HCT116 (cell line): ENCODE data around the gene ZNF438. TPM values are rescaled to one million over a fixed set of nuclear protein-coding genes. Genes with fewer than 3 reads are reported as not detected.

Experiments
- ATAC-seq: fragments of 200-7000 bp; cut with Tn5 transposase; 2 replicates; pipeline ENCODE4 v1.9.1; 2020; ENCODE audit warnings: mild to moderate bottlenecking, moderate library complexity
- BruUV-seq: library from RNA; stranded (reverse); fragments of 400-500 nt; replicated peaks from 2 replicates; lab custom pipeline; 2021; lab: Mats Ljungman, UMichigan
- CTCF ChIA-PET: fragments of 300-600 bp; sonication (Branson Sonifier 250); formaldehyde crosslinking; loops from one replicate; lab custom pipeline; 2021; ENCODE audit warnings: antibody characterized with exemption; lab: Charles Lee
- POLR2A ChIA-PET: fragments of 300-600, 350-600 bp; sonication (Branson Sonifier 250); formaldehyde crosslinking; loops from one replicate; lab custom pipeline; 2021; ENCODE audit warnings: antibody characterized with exemption; lab: Charles Lee
- RAD21 ChIA-PET, 2 experiments: fragments of 300-600 bp; sonication (Branson Sonifier 250); formaldehyde crosslinking; loops; one replicate each; lab custom pipeline; 2023; ENCODE audit warnings: low total read pairs in 2 of 2; ENCODE audit not compliant: uncharacterized antibody in 2 of 2, unreplicated experiment in 2 of 2, low non-redundant PET in 1 of 2; lab: Charles Lee
- DNase-seq: peaks from one replicate; pipeline ENCODE4 v3.0.0-alpha.2; 2010; ENCODE audit warnings: low read depth, low spot score
- H2AFZ ChIP-seq: fragments of 200-600 bp; shearing (Covaris generic), sonication (generic); 2 replicates; pipeline ENCODE4 v1.6.1; 2017; ENCODE audit warnings: low read depth, mixed run types, mixed read lengths, antibody characterized with exemption, low read length; ENCODE audit not compliant: poor library complexity, severe bottlenecking
- H3K27ac ChIP-seq: 2 replicates; pipeline ENCODE4 v1.5.1; 2012; ENCODE audit warnings: low read depth, low read length
- H3K27me3 ChIP-seq: fragments of 200-600 bp; sonication (generic); 2 replicates; pipeline ENCODE4 v1.6.1; 2016; ENCODE audit warnings: mixed run types, low read length, mixed read lengths; ENCODE audit not compliant: insufficient read depth
- H3K36me3 ChIP-seq, 2 experiments: fragments of 200-500 bp in 1 of 2; fragments of 200-600 bp in 1 of 2; sonication (Bioruptor generic) in 1 of 2; sonication (generic) in 1 of 2; 2 replicates each; pipeline versions ENCODE4 v1.5.1 to v1.6.1; 2014 to 2016; ENCODE audit warnings: low read length in 2 of 2, inconsistent platforms in 1 of 2, mixed read lengths in 1 of 2, mixed run types in 1 of 2; ENCODE audit not compliant: insufficient read depth in 2 of 2, control insufficient read depth in 1 of 2
- H3K4me1 ChIP-seq, 2 experiments: fragments of 200-600 bp in 1 of 2; sonication (generic) in 1 of 2; 2 replicates each; pipeline versions ENCODE4 v1.5.1 to v1.6.1; 2012 to 2017; ENCODE audit warnings: low read length in 2 of 2, inconsistent platforms in 1 of 2, mild to moderate bottlenecking in 1 of 2, mixed read lengths in 1 of 2, mixed run types in 1 of 2, moderate library complexity in 1 of 2; ENCODE audit not compliant: insufficient read depth in 2 of 2, control insufficient read depth in 1 of 2
- H3K4me2 ChIP-seq: fragments of 200-600 bp; sonication (generic); 2 replicates; pipeline ENCODE4 v1.6.1; 2017; ENCODE audit warnings: mixed run types, low read length, mixed read lengths
- H3K4me3 ChIP-seq, 2 experiments: fragments of 200-600 bp in 1 of 2; sonication (generic) in 1 of 2; replicated peaks in 1 of 2; 2 replicates each; pipeline ENCODE4 v1.5.1; 2011 to 2016; ENCODE audit warnings: low read length in 2 of 2, control low read depth in 1 of 2, low read depth in 1 of 2, mild to moderate bottlenecking in 1 of 2, mixed read lengths in 1 of 2, mixed run types in 1 of 2
- H3K79me2 ChIP-seq: fragments of 200-600 bp; sonication (generic); 2 replicates; pipeline ENCODE4 v1.6.1; 2017; ENCODE audit warnings: mild to moderate bottlenecking, mixed run types, low read length, moderate library complexity, mixed read lengths; ENCODE audit not compliant: insufficient read depth
- H3K9ac ChIP-seq: fragments of 200-600 bp; sonication (generic); 2 replicates; pipeline ENCODE4 v1.6.1; 2016; ENCODE audit warnings: low read length, mixed read lengths
- H3K9me2 ChIP-seq: fragments of 200-600 bp; sonication (generic), shearing (Covaris generic); 2 replicates; pipeline ENCODE4 v1.6.1; 2017; ENCODE audit warnings: mixed run types, mild to moderate bottlenecking, moderate library complexity; ENCODE audit not compliant: insufficient read depth
- H3K9me3 ChIP-seq, 2 experiments: fragments of 200-500 bp in 1 of 2; fragments of 200-600 bp in 1 of 2; sonication (Bioruptor generic) in 1 of 2; sonication (generic) in 1 of 2; 2 replicates each; pipeline ENCODE4 v1.6.1; 2014 to 2017; ENCODE audit warnings: low read length in 2 of 2, mixed read lengths in 2 of 2, inconsistent platforms in 1 of 2, low read depth in 1 of 2, mild to moderate bottlenecking in 1 of 2, mixed run types in 1 of 2, moderate library complexity in 1 of 2; ENCODE audit not compliant: control insufficient read depth in 1 of 2, insufficient read depth in 1 of 2
- H4K20me1 ChIP-seq: fragments of 200-600 bp; sonication (generic), shearing (Covaris generic); 2 replicates; pipeline ENCODE4 v1.6.1; 2017; ENCODE audit warnings: mixed run types, mild to moderate bottlenecking, moderate library complexity; ENCODE audit not compliant: insufficient read depth
- CEBPB ChIP-seq: IDR thresholded peaks from 2 replicates; pipeline ENCODE4 v1.6.1; 2012; ENCODE audit warnings: low read depth
- EGR1 ChIP-seq: IDR thresholded peaks from 2 replicates; pipeline ENCODE4 v1.6.1; 2012; ENCODE audit warnings: low read depth
- ELF1 ChIP-seq: IDR thresholded peaks from 2 replicates; pipeline ENCODE4 v1.6.1; 2012; ENCODE audit warnings: low read depth, borderline replicate concordance
- EZH2 ChIP-seq: fragments of 200-600 bp; sonication (generic); IDR thresholded peaks from 2 replicates; pipeline ENCODE4 v1.6.1; 2017; ENCODE audit warnings: antibody characterized with exemption, mixed run types
- FOSL1 ChIP-seq: IDR thresholded peaks from 2 replicates; pipeline ENCODE4 v1.6.1; 2012; ENCODE audit warnings: low read depth
- JUND ChIP-seq: IDR thresholded peaks from 2 replicates; pipeline ENCODE4 v1.6.1; 2012
- POLR2AphosphoS5 ChIP-seq: IDR thresholded peaks from 2 replicates; pipeline ENCODE4 v1.6.1; 2011; ENCODE audit warnings: mild to moderate bottlenecking, low read depth, low read length, moderate library complexity
- RAD21 ChIP-seq: IDR thresholded peaks from 2 replicates; pipeline ENCODE4 v1.6.1; 2012; ENCODE audit warnings: low read depth, mild to moderate bottlenecking
- SP1 ChIP-seq: IDR thresholded peaks from 2 replicates; pipeline ENCODE4 v1.6.1; 2012; ENCODE audit warnings: low read depth
- SRF ChIP-seq: IDR thresholded peaks from 2 replicates; pipeline ENCODE4 v1.6.1; 2012; ENCODE audit warnings: low read depth
- TCF7L2 ChIP-seq: IDR thresholded peaks from 2 replicates; pipeline ENCODE4 v1.7.0; 2011; ENCODE audit warnings: borderline replicate concordance, inconsistent platforms; ENCODE audit not compliant: insufficient read depth, insufficient read length; ENCODE audit errors: extremely low read depth
- ZFX ChIP-seq: fragments of 450-650 bp; IDR thresholded peaks from 2 replicates; pipeline ENCODE4 v1.6.1; 2017
- intact Hi-C: fragments of 100-400 bp; cut with micrococcal nuclease; formaldehyde crosslinking; loops from 2 replicates; pipeline ENCODE4 v1.10.0; 2022
- total RNA-seq: library from RNA; stranded (reverse); gene quantifications from one replicate; pipeline ENCODE4 v1.2.1, GENCODE V29; 2021; ENCODE audit not compliant: unreplicated experiment
- TF ChIP-seq, protein P1 (sequence below): IDR thresholded peaks from 2 replicates; pipeline ENCODE4 v1.6.1; 2012; ENCODE audit warnings: low read depth
- TF ChIP-seq, protein P2 (sequence below): IDR thresholded peaks from 2 replicates; pipeline ENCODE4 v1.6.1; 2012

The ZNF438 gene
- total RNA-seq, 1 experiment from 2014 or later, result 3.3 TPM

DNA sequence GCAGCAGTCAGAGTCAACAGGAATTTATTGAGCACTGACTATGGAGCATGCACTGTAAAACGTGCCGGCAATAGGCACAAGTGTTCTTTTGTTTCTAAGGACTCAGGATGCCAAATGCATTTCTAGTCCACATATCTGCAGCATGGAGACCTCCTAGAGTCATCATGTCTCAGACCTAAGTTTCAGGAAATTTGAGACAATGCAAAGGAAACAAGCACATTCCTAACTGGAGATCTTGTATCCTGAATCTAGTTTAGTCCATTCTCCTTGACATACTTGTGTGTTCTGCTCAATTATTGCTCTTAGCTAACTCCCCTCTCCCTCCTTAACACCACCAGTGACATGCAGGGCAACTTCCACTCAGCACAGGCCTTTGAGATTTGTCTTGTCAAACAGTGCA is 173.2 kb downstream of the ZNF438 start:
- Histone ChIP-seq H4K20me1 (no peaks in the 10 kb centered on the region), H3K4me2 (no peak overlapping the region), H3K4me3 (no peak overlapping the region), H3K27ac (no peak overlapping the region), H3K36me3 (no peaks in the 10 kb centered on the region; a peak in 1 of 4 replicates), H3K27me3 (no peaks in the 10 kb centered on the region), H2AFZ (no peak overlapping the region), H3K4me1 (no peaks in the 10 kb centered on the region), H3K79me2 (no peaks in the 10 kb centered on the region), H3K9ac (no peak overlapping the region), H3K9me2 (no peaks in the 10 kb centered on the region), H3K9me3 (no peaks in the 10 kb centered on the region)
- intact Hi-C loops, result no loop called here
- no TSS peak for BruUV-seq
- CTCF ChIA-PET, result no interaction called here
- DNase-seq (no peak), ATAC-seq (no peak)
- TF ChIP-seq CEBPB (no peak), FOSL1 (no peak), SP1 (no peak), EGR1 (no peak), TCF7L2 (no peak), POLR2AphosphoS5 (no peak), ELF1 (no peak), EZH2 (no peak), SRF (no peak), JUND (no peak), RAD21 (no peak), ZFX (no peak)
- TF ChIP-seq, protein P1, sequence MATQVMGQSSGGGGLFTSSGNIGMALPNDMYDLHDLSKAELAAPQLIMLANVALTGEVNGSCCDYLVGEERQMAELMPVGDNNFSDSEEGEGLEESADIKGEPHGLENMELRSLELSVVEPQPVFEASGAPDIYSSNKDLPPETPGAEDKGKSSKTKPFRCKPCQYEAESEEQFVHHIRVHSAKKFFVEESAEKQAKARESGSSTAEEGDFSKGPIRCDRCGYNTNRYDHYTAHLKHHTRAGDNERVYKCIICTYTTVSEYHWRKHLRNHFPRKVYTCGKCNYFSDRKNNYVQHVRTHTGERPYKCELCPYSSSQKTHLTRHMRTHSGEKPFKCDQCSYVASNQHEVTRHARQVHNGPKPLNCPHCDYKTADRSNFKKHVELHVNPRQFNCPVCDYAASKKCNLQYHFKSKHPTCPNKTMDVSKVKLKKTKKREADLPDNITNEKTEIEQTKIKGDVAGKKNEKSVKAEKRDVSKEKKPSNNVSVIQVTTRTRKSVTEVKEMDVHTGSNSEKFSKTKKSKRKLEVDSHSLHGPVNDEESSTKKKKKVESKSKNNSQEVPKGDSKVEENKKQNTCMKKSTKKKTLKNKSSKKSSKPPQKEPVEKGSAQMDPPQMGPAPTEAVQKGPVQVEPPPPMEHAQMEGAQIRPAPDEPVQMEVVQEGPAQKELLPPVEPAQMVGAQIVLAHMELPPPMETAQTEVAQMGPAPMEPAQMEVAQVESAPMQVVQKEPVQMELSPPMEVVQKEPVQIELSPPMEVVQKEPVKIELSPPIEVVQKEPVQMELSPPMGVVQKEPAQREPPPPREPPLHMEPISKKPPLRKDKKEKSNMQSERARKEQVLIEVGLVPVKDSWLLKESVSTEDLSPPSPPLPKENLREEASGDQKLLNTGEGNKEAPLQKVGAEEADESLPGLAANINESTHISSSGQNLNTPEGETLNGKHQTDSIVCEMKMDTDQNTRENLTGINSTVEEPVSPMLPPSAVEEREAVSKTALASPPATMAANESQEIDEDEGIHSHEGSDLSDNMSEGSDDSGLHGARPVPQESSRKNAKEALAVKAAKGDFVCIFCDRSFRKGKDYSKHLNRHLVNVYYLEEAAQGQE, result no peak
- TF ChIP-seq, protein P2, sequence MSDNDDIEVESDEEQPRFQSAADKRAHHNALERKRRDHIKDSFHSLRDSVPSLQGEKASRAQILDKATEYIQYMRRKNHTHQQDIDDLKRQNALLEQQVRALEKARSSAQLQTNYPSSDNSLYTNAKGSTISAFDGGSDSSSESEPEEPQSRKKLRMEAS, result no peak
- RAD21 ChIA-PET, result interaction anchor here in 1 of 2 experiments (0.6 kb wide), 1 partner anchor 113 kb away, joined by 5 read pairs; no protein-coding TSS in a partner anchor
- POLR2A ChIA-PET, result no interaction called here
